IMR-90 (cell line): ENCODE results near the gene ENO3. TPM values are rescaled to one million over a fixed set of nuclear protein-coding genes. Genes with fewer than 3 reads are reported as not detected.

Experiments used
- ATAC-seq: fragments of 200-7000 bp; cut with Tn5 transposase; 2 replicates; pipeline ENCODE4 v1.9.1; 2020; ENCODE audit warnings: low read depth, mild to moderate bottlenecking, moderate library complexity
- BruUV-seq: library from RNA; stranded (reverse); fragments of 400-500 nt; replicated peaks from 2 replicates; lab custom pipeline; 2021; lab: Mats Ljungman, UMichigan
- CTCF ChIA-PET: fragments of 300-600 bp; formaldehyde crosslinking; extraction: SDS; loops from one replicate; lab custom pipeline; 2021; ENCODE audit warnings: antibody characterized with exemption; lab: Yijun Ruan, JAX
- POLR2A ChIA-PET: fragments of 300-600 bp; sonication (Branson Sonifier 250); formaldehyde crosslinking; loops from one replicate; lab custom pipeline; 2022; ENCODE audit warnings: antibody characterized with exemption; ENCODE audit not compliant: unreplicated experiment; lab: Charles Lee
- DNase-seq: peaks from one replicate; pipeline ENCODE4 v3.0.0; 2013
- H2AFZ ChIP-seq: replicated peaks from 2 replicates; pipeline ENCODE3; 2013; ENCODE audit warnings: low read length, mild to moderate bottlenecking; ENCODE audit not compliant: poor library complexity
- H2AK5ac ChIP-seq: 2 replicates; pipeline ENCODE4 v1.6.1; 2013; ENCODE audit warnings: low read depth, low read length, inconsistent platforms
- H2AK9ac ChIP-seq: replicated peaks from 2 replicates; pipeline ENCODE3; 2013; ENCODE audit warnings: mild to moderate bottlenecking, low read depth, low read length, moderate library complexity; ENCODE audit not compliant: poor library complexity
- H2BK120ac ChIP-seq: 2 replicates; pipeline ENCODE4 v1.6.1; 2013; ENCODE audit warnings: low read depth, low read length, inconsistent platforms
- H2BK15ac ChIP-seq: 3 replicates; pipeline ENCODE4 v1.6.1; 2013; ENCODE audit warnings: low read depth, low read length, inconsistent platforms
- H2BK20ac ChIP-seq: 2 replicates; pipeline ENCODE4 v1.6.1; 2013; ENCODE audit warnings: low read depth, mild to moderate bottlenecking, inconsistent platforms, low read length, moderate library complexity
- H2BK5ac ChIP-seq: 2 replicates; pipeline ENCODE4 v1.6.1; 2013; ENCODE audit warnings: mild to moderate bottlenecking, low read depth, low read length, inconsistent platforms; ENCODE audit not compliant: poor library complexity, severe bottlenecking
- H3K14ac ChIP-seq: replicated peaks from 2 replicates; pipeline ENCODE4 v1.6.1; 2013; ENCODE audit warnings: low read depth, low read length, inconsistent platforms
- H3K18ac ChIP-seq: 2 replicates; pipeline ENCODE4 v1.6.1; 2013; ENCODE audit warnings: low read depth, low read length, control low read depth
- H3K23ac ChIP-seq: 2 replicates; pipeline ENCODE4 v1.6.1; 2013; ENCODE audit warnings: low read depth, low read length, inconsistent platforms
- H3K27ac ChIP-seq: 2 replicates; pipeline ENCODE4 v1.5.1; 2013; ENCODE audit warnings: mild to moderate bottlenecking, control low read depth, low read length; ENCODE audit not compliant: insufficient read depth
- H3K27me3 ChIP-seq: 2 replicates; pipeline ENCODE4 v1.6.1; 2013; ENCODE audit warnings: low read length; ENCODE audit not compliant: control insufficient read depth, insufficient read depth
- H3K36me3 ChIP-seq: 2 replicates; pipeline ENCODE4 v1.6.1; 2013; ENCODE audit warnings: low read length, mixed read lengths; ENCODE audit not compliant: control insufficient read depth, insufficient read depth
- H3K4ac ChIP-seq: 2 replicates; pipeline ENCODE4 v1.6.1; 2013; ENCODE audit warnings: low read depth, low read length, inconsistent platforms
- H3K4me1 ChIP-seq: 2 replicates; pipeline ENCODE4 v1.6.1; 2013; ENCODE audit warnings: low read length, mixed read lengths; ENCODE audit not compliant: control insufficient read depth, insufficient read depth
- H3K4me2 ChIP-seq: 2 replicates; pipeline ENCODE4 v1.6.1; 2013; ENCODE audit warnings: low read depth, mild to moderate bottlenecking, control low read depth, low read length, moderate library complexity
- H3K4me3 ChIP-seq: 2 replicates; pipeline ENCODE4 v1.5.1; 2013; ENCODE audit warnings: low read depth, mild to moderate bottlenecking, control low read depth, low read length, moderate library complexity; ENCODE audit not compliant: insufficient read depth
- H3K56ac ChIP-seq: 2 replicates; pipeline ENCODE4 v1.6.1; 2013; ENCODE audit warnings: low read length, inconsistent platforms; ENCODE audit not compliant: insufficient read depth; ENCODE audit errors: extremely low read depth
- H3K79me1 ChIP-seq, 2 experiments: 2 replicates each; pipeline ENCODE4 v1.6.1; 2013; ENCODE audit warnings: low read length in 2 of 2, inconsistent platforms in 1 of 2, low read depth in 1 of 2
- H3K9ac ChIP-seq: 2 replicates; pipeline ENCODE4 v1.6.1; 2013; ENCODE audit warnings: low read depth, low read length, control low read depth
- H3K9me1 ChIP-seq: 2 replicates; pipeline ENCODE4 v1.6.1; 2013; ENCODE audit warnings: low read length, inconsistent platforms; ENCODE audit not compliant: insufficient read depth
- H3K9me3 ChIP-seq: 2 replicates; pipeline ENCODE4 v1.6.1; 2013; ENCODE audit warnings: low read length; ENCODE audit not compliant: control insufficient read depth, insufficient read depth
- H4K20me1 ChIP-seq: 2 replicates; pipeline ENCODE4 v1.6.1; 2013; ENCODE audit warnings: low read length, inconsistent platforms; ENCODE audit not compliant: insufficient read depth
- H4K5ac ChIP-seq: 2 replicates; pipeline ENCODE4 v1.6.1; 2013; ENCODE audit warnings: mild to moderate bottlenecking, low read depth, low read length, control low read depth
- H4K8ac ChIP-seq, 2 experiments: 2 replicates each; pipeline ENCODE4 v1.6.1; 2013; ENCODE audit warnings: low read depth in 2 of 2, low read length in 2 of 2, control low read depth in 1 of 2, inconsistent platforms in 1 of 2
- H4K91ac ChIP-seq: 2 replicates; pipeline ENCODE4 v1.6.1; 2013; ENCODE audit warnings: low read depth, low read length, inconsistent platforms; ENCODE audit not compliant: insufficient read depth
- MAZ ChIP-seq: IDR thresholded peaks from 2 replicates; pipeline ENCODE4 v1.6.1; 2012; ENCODE audit warnings: low read depth, mild to moderate bottlenecking, low read length, improper control_type of control experiment, moderate library complexity, borderline replicate concordance
- MXI1 ChIP-seq: IDR thresholded peaks from 2 replicates; pipeline ENCODE4 v1.6.1; 2012; ENCODE audit warnings: low read depth, mild to moderate bottlenecking, low read length, moderate library complexity, borderline replicate concordance
- POLR2A ChIP-seq: IDR thresholded peaks from 2 replicates; pipeline ENCODE4 v1.6.1; 2012; ENCODE audit warnings: mild to moderate bottlenecking, low read depth, low read length
- WGBS, 2 experiments: methylation state at CpG; one replicate each; pipeline versions ENCODE4 v1.1.5 to v1.1.7; 2013; ENCODE audit warnings: missing lambda C conversion rate in 2 of 2; ENCODE audit not compliant: insufficient read length in 1 of 2; ENCODE audit errors: extremely low coverage in 2 of 2; 5-methylcytosine and 5-hydroxymethylcytosine counted together
- dilution Hi-C: fragments of 300-500 bp; cut with HindIII; formaldehyde crosslinking; loops from one replicate; pipeline ENCODE4 v1.14.3; 2018; ENCODE audit warnings: low sequenced_read_pairs; ENCODE audit not compliant: unreplicated experiment
- in situ Hi-C: fragments of 300-500 bp; cut with MboI; formaldehyde crosslinking; loops from 3 replicates; pipeline ENCODE4 v1.14.3; 2019; ENCODE audit warnings: low sequenced_read_pairs, inconsistent platforms, mixed read lengths
- intact Hi-C: fragments of 100-400 bp; cut with micrococcal nuclease; formaldehyde crosslinking; loops from 2 replicates; pipeline ENCODE4 v1.10.0; 2022
- polyA plus RNA-seq, 3 experiments: library from polyadenylated mRNA; depleted of rRNA; stranded (reverse); fragments of >200 nt; gene quantifications; 2 replicates each; pipeline ENCODE4 v1.2.3, GENCODE V29; 2012; ENCODE audit warnings: low replicate concordance in 1 of 3
- total RNA-seq: library from RNA; depleted of rRNA; stranded (reverse); fragments of >200 nt; gene quantifications from 2 replicates; pipeline ENCODE4 v1.2.3, GENCODE V29; 2012
- TF ChIP-seq, protein P1 (sequence below): fragments of 150-350 bp; IDR thresholded peaks from 2 replicates; pipeline ENCODE4 v1.6.1; 2016; ENCODE audit warnings: low read depth, mild to moderate bottlenecking, low read length, moderate library complexity, borderline replicate concordance

ENO3 gene
- total and polyA plus RNA-seq, 2 of the 4 experiments (the other 2 are of a cell fraction), result 1.4 to 5.1 TPM

DNA sequence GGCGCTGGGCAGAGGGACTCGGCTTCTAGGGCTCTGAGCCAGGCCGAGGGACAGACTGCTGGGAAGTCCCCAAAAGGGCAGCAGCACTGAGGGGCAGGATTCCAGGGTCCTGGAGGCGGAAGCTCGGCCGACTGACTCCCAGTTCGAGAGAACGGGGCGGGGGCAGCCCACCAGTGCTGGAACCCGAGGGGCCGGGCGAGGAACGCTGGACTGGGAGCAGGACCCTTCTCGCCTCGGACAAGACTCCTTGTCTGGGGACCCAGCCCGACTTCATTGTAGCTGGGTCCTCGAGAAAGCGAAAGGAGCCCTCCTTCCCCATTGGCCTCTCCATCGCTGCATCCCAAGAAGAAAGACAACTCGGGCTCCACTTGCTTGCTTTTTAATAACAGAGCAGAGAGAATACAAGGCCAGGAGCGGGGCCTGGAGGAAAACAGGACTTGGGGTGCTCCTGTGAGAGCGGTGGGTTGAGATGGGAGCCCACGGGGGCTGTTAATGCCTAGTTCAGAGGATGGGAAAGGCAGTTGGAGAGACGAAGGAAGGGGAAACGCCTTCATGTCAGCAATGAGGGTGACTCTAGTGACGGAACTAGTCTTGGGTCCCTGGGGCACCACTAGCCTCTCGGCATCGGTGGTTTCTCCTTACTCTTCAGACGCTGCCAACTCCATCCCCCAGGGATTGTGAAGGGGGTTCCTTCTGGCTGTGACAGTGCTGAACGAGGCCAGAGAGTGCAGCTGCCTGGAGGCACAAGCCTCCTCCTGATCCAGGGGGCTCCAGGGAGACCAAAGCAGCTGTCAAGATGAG lies 37.0 kb downstream of the ENO3 start:
- peak overlapping the region; percentile 86 for H3K14ac ChIP-seq
- peak overlapping the region; percentile 93 to 97 for H4K8ac ChIP-seq
- H3K4ac ChIP-seq, result peak overlapping the region; percentile 91
- in situ Hi-C loops (no loop called here), dilution Hi-C loops (no loop called here), intact Hi-C loops (loop anchor here (1.0 kb wide), 1 partner anchor 40 kb away; the partner anchor contains the start of gene PFN1)
- H4K20me1 ChIP-seq, result no peaks in the 10 kb centered on the region
- POLR2A ChIA-PET, result interaction anchor here (0.6 to 1.1 kb wide), 2 partner anchors 40 to 42 kb away, joined by 4 read pairs; no protein-coding TSS in a partner anchor
- TF ChIP-seq POLR2A (peak; percentile 38; the same call in 1 of the 2 replicates), MXI1 (peak; percentile 24; the same call in 1 of the 2 replicates), MAZ (0 out of 2 replicates have a peak, but pooled peaks have one; percentile 5)
- TF ChIP-seq, protein P1, sequence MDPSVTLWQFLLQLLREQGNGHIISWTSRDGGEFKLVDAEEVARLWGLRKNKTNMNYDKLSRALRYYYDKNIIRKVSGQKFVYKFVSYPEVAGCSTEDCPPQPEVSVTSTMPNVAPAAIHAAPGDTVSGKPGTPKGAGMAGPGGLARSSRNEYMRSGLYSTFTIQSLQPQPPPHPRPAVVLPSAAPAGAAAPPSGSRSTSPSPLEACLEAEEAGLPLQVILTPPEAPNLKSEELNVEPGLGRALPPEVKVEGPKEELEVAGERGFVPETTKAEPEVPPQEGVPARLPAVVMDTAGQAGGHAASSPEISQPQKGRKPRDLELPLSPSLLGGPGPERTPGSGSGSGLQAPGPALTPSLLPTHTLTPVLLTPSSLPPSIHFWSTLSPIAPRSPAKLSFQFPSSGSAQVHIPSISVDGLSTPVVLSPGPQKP, result no peak
- H2AFZ ChIP-seq, result peak overlapping the region; percentile 99
- peak overlapping the region; percentile 68 for H4K5ac ChIP-seq
- peak overlapping the region; percentile 88 for H4K91ac ChIP-seq
- H2AK9ac ChIP-seq, result peak overlapping the region; percentile 100
- H3K4me1 ChIP-seq, result peaks cover 7% of the 10 kb centered on the region
- H3K9me1 ChIP-seq, result peaks cover 21% of the 10 kb centered on the region
- ATAC-seq, result peak; percentile 49
- peak overlapping the region; percentile 95 for H3K23ac ChIP-seq
- H3K27me3 ChIP-seq, result no peaks in the 10 kb centered on the region
- no TSS peak for BruUV-seq
- H3K9me3 ChIP-seq, result no peaks in the 10 kb centered on the region
- peak overlapping the region; percentile 55 for H3K56ac ChIP-seq
- H3K79me1 ChIP-seq, result peaks cover 17 to 54% of the 10 kb centered on the region in 2 experiments; a peak in 3 of 4 replicates
- 0% methylated on average over 15 of the region's 30 CpGs; no CpG with 5 or more reads in 1 of the 2 experiments for WGBS, 2 experiments
- peak overlapping the region; percentile 63 for H2BK5ac ChIP-seq
- peak overlapping the region; percentile 72 for H3K27ac ChIP-seq
- H3K9ac ChIP-seq, result peak overlapping the region; percentile 74
- H2AK5ac ChIP-seq, result peak overlapping the region; percentile 81
- DNase-seq, result no peak
- peak overlapping the region; percentile 38 for H3K18ac ChIP-seq
- H3K4me2 ChIP-seq, result peak overlapping the region; percentile 89
- H3K4me3 ChIP-seq, result peak overlapping the region; percentile 72
- H3K36me3 ChIP-seq, result peaks cover under 1% of the 10 kb centered on the region; the same call in 1 of the 2 replicates
- no peak overlapping the region; the same call in 2 of the 3 replicates for H2BK15ac ChIP-seq
- CTCF ChIA-PET, result interaction anchor here (1.0 to 2.1 kb wide), 3 partner anchors 9 to 79 kb away, joined by 3 to 11 read pairs (median 4); partner anchors contain the start of genes INCA1 and SPAG7
- H2BK120ac ChIP-seq, result peak overlapping the region; percentile 55; the same call in 1 of the 2 replicates
- no peak overlapping the region for H2BK20ac ChIP-seq
